DMS 273 (cell line): Measurements from ENCODE around the gene PSMB8.
A peak's percentile ranks its signal among the peaks of the same experiment; 100 is the strongest.
"Not testable (repeated sequence)": the region's sequence is repeated elsewhere in the genome, so short reads cannot be mapped to it uniquely, and the experiment has no call there.

Source experiments
- DNase-seq: peaks from one replicate; lab custom pipeline; 2025; ENCODE audit not compliant: unreplicated experiment; lab: John Stamatoyannopoulos, UW

Gene PSMB8

GRCh38 chr6:32843979-32844838 is at the start of gene PSMB8:
Gene PSMB8 (minus strand): TSS chr6:32844047. CDS start chr6:32843996, 51 bp downstream.
- peak; percentile 98 for DNase-seq

GRCh38 chr6:32890831-32891230 is 47.0 kb upstream of the PSMB8 start:
- DNase-seq = no peak

GRCh38 chr6:32889533-32889932 is 45.7 kb upstream of the PSMB8 start:
- DNase-seq = no peak

- no peak for DNase-seq
Measured at GRCh38 chr6:32888576-32888975, 44.7 kb upstream of the PSMB8 start.

- DNase-seq = peak; percentile 21
Measured at GRCh38 chr6:32887616-32888015, 43.8 kb upstream of the PSMB8 start.

GRCh38 chr6:32886681-32887383 is 43.0 kb upstream of the PSMB8 start:
- peak; percentile 51 for DNase-seq

GRCh38 chr6:32885698-32886286 is 41.9 kb upstream of the PSMB8 start:
- peak; percentile 87 for DNase-seq

GRCh38 chr6:32883789-32884188 is 39.9 kb upstream of the PSMB8 start:
- no peak for DNase-seq

- no peak for DNase-seq
Measured at GRCh38 chr6:32882879-32883250, 39.0 kb upstream of the PSMB8 start.

- not testable (repeated sequence) for DNase-seq
Measured at GRCh38 chr6:32880962-32881361, 37.1 kb upstream of the PSMB8 start.

GRCh38 chr6:32879691-32880090 is 35.8 kb upstream of the PSMB8 start:
- no peak for DNase-seq

GRCh38 chr6:32876603-32877002 is 32.8 kb upstream of the PSMB8 start:
- no peak for DNase-seq

- not testable (repeated sequence) for DNase-seq
Measured at GRCh38 chr6:32873947-32874346, 30.1 kb upstream of the PSMB8 start.

GRCh38 chr6:32868257-32868788 is 24.5 kb upstream of the PSMB8 start:
- peak; percentile 90 for DNase-seq

GRCh38 chr6:32867554-32868256 is 23.9 kb upstream of the PSMB8 start:
- no peak for DNase-seq

- DNase-seq = no peak
Measured at GRCh38 chr6:32867022-32867477, 23.2 kb upstream of the PSMB8 start.

GRCh38 chr6:32865724-32866443 is 22.0 kb upstream of the PSMB8 start:
- peak; percentile 15 for DNase-seq

GRCh38 chr6:32862725-32863124 is 18.9 kb upstream of the PSMB8 start:
- DNase-seq = no peak

GRCh38 chr6:32860674-32861073 is 16.8 kb upstream of the PSMB8 start:
- DNase-seq = no peak

GRCh38 chr6:32858194-32858593 is 14.3 kb upstream of the PSMB8 start:
- no peak for DNase-seq
